ENCODE measurements around the gene KCTD20.

DNA sequence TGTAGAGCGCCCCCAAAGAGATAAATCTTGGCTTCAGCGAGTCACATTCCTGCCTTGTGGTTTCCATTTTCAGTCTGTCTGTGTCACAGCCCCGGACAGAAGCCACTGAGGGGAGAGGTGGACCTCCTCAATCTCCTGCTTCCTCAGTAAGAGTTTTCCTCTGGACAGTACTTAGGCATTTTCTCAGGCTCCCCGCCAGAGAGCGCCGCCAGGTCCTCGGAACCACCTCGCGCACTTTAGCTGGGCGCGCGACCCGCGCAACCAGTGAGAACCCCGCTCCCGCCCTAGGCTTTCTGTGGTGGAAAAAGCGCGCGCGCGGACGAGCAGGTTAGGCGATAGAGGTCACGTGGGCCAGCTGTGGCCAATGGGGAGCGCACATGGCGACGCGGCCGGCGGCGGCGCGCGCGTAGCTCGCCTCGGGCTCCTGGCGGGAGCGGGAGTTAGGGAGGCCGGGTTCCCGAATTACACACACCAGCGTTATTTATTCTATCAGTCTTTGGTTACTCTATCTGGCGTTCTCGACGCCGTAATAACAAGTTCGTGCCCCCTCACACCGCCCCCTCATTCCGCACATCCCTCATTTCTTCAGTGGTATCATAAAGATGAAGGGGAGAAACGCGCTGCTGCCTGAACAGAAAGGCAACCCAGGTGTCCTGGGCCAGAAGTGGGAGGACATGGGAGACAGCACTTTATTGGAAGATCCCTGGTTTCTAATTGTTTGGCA is 19.5 kb upstream of the KCTD20 start:
- TF ChIP-seq, protein P1, sequence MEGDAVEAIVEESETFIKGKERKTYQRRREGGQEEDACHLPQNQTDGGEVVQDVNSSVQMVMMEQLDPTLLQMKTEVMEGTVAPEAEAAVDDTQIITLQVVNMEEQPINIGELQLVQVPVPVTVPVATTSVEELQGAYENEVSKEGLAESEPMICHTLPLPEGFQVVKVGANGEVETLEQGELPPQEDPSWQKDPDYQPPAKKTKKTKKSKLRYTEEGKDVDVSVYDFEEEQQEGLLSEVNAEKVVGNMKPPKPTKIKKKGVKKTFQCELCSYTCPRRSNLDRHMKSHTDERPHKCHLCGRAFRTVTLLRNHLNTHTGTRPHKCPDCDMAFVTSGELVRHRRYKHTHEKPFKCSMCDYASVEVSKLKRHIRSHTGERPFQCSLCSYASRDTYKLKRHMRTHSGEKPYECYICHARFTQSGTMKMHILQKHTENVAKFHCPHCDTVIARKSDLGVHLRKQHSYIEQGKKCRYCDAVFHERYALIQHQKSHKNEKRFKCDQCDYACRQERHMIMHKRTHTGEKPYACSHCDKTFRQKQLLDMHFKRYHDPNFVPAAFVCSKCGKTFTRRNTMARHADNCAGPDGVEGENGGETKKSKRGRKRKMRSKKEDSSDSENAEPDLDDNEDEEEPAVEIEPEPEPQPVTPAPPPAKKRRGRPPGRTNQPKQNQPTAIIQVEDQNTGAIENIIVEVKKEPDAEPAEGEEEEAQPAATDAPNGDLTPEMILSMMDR (IDR thresholded peaks at IDR 0.05; ENCODE audit: low read depth, low read length): peak; percentile 91
- no peak for TF ChIP-seq EZH2phosphoT487 (IDR thresholded peaks at IDR 0.05; ENCODE audit: low read depth)

All from OCI-LY3 (cell line).